GM21576 (cell line): ENCODE results near the gene USH1C.

ENCODE experiments used
- ATAC-seq: cut with Tn5 transposase; IDR thresholded peaks from one replicate; pipeline ENCODE4 v1.9.1; 2021; ENCODE audit warnings: mild to moderate bottlenecking, moderate library complexity; ENCODE audit not compliant: unreplicated experiment

The USH1C gene

DNA sequence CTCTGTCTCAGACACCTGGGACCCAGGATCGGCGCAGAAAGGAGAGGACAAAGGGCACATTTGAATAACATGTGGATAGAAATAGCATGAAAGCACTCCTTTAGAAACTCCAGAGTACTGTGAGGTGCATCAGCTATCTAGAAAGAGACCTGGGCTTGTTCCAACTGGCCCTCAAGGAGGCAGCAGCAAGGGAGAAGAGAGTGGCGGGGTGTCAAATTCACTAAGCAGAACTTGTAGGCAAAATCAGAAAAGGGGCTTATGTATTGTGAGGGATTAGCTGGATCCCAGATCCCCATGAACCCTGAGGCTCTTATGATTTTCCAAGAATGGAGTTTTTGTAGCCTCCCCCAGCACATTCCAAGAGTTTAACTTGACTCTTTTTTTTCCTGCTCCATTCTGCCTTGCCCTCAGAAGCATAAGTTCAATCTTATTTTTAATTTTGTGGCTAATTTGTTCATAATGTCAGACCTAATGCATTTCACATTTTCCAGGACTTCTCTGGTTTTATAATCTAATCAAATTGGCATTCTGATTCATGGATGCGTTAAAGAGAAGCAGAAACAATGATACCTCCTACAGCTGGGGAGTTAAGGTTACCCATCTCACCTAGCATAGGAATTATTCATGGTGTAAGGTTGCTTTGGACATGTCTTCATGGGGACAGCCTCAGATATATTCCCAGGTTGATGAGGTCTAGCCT lies 33.6 kb downstream of the USH1C start:
- no peak for ATAC-seq

DNA sequence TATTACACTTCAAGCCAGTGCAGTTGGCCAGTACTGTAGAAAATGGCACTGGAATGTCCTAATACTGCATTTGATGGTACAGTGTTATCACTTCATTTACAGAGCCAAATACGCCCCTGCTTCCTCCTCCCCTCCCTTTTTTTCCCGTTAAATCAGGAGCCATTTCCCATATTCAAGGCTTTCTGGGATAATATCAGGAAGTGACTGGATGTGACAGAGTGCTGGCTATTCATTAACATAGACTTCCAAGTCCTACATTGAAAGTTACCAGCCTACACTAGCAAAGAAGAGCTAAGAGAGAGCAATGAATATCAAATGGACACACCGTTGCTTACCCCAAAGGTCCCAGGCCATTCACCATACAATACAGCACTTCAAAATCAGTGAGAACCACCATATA lies 35.4 kb downstream of the USH1C start:
- ATAC-seq = no peak

DNA sequence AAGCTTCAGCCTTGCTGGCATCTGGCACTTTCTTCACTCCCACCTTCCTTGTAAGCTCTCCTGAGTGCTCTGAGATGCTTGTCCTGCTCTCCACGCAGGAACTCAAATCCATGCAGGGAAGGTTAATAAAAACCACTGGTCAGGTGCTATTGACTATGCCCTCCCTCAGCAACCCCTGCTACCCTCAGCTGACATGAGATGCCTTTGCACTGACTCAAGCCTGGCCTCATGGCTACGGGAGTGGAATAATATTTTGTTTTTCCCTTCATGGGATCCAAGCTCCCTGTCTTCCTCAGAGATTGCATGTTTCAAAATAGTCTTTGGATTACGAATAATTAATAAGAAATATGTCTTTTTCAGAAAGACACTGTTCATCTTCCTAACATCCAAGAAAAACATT lies 35.9 kb downstream of the USH1C start:
- no peak for ATAC-seq

DNA sequence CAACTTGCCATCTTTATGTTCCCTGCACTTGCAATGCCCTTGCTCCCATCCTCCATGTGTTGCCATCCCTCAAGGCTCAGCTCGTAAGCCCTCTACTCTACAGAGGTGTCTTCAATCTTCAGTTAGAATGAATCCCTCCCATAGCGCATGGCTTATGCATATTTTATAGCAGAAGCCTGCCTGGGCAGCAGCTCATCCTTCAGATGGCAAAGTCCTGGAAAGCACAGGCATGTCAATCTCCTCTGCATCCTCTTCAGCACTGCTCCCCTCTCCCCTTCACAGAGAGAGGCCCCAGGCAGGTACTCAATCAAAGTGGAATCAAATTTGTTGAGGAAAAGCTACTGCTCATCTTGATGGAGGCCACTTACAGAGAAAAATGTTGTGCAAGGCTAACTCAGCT lies 36.4 kb downstream of the USH1C start:
- ATAC-seq = no peak

DNA sequence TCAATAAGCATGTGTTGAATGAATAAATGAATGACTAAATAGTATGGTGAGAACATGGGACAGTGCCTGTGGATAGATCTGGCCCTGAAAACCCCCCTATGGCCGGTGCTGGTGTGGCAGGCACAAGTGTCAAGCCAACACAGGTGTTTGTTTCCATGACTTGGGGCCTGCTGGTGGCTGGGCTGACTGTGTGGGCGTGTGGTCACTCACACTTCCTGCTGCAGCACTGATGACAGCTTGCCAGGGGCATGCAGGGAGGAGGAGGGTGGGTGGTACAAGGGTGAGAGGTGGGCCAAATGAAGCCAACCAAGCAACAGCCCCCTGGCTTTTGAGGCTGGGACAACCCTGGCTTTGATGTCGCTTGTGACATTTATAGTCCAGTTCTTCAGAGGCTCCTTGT lies 37.3 kb downstream of the USH1C start:
- ATAC-seq = no peak

DNA sequence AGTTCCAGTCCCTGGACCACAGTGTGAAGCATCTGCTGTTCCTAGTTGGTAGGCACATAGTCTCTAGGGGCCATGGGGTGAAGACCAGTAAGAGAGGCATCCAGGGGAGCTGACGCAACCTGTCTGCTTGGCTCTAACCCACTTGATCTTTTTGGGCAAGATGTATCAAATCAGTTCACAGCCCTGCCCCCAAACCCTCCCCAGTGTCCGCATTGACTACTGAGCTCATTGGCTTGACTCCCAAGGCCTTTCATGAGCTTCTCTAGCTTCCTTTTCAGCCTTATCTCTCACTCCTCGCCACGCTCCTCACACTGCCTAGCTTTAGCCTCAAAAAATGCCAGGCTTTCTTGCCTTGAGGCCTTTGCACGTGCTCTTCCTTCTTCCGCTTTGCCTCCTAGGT lies 37.9 kb downstream of the USH1C start:
- no peak for ATAC-seq

DNA sequence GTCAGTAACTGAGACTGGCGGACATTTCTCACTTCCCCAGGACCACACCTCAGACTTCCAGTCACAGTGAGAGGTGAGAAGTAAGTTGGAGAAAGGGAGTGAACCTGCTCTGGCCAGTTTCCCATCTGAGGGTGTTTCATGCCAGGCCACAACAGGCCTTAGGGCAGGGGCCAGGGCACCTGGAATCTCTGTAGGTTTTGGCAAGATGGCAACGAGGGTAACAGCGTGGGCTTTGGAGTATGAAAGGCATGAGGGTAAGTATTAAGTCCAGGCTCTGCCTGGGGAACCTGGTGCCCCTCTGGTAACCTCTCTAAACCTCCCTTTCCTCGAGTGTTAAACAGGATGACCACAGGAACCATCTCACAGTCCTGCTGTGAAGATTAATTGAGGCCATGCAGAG lies 39.1 kb downstream of the USH1C start:
- ATAC-seq = no peak

DNA sequence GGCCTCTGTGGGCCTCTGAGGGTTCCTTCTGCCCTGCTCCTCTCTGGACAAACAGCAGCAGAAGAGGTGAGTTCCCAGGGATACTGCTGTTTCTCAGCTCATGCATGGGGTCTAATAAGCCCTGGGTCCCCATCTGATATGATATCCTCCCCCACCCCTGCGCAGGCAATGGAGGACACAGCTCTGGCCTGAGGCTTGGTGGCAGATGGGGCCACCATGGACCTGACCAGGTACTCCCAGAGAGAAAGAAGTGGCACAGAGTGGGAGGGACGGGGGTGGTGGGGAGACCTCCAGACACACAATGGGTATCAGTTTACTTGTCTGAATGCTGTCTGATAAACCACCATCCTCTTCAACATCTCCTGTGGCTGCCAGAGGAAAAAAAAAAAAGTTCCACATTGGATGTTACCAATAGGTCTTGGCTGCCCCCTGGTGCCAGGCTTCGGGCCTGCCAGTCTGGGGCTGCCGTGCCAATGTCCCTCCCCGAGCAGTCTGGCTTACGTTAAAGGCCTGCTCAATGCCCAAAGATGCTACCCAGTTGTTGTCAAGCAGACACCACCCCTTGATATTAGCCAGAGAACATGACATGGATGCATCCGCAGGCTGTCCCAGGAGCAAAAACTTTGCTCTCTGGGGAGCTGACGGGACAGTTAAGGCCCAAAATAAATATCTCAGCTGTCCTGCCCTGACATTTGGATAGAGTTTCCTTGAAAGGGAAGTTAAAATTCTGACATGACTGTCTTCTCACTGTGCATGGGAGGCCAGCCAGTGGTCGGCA lies 39.7 kb downstream of the USH1C start:
- no peak for ATAC-seq

DNA sequence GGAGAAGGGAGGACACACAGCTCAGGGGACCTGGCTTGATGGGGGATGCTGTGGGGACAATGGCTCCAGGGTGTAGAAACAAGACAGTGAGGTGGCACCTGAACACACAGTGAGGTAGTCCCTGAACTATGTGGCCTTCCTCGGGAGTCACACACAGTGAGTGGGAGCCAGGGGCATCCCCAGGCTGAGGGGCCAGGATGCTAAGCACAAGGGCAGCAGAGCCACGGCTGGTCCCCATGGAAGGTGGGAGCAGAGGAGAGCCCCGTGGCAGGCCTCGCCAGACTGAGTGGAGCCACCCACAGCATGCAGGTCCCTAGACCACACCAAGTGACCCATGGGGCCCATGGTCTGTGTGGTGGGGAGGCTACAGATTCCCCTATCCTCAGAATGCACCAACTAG lies 41.6 kb downstream of the USH1C start:
- no peak for ATAC-seq

DNA sequence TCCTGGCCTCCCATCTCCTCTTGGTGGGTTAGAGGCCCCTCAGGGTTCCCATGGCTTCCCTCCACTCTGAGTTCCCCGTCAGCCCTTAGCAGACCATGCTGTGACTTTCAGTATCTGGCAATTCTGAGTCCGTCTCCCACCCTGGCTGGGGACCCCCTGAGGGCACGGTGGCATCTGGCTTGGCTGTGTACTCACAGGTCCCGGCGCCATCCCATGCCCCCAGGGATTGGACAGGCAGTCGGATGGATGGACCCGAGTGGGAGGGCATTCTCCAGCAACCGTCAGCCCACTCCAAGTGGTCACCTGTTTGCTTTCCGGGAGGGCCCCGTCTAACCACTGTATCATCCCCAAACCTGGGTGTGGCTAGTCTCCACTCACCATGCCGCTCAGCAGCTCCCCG lies 43.5 kb downstream of the USH1C start:
- no peak for ATAC-seq

DNA sequence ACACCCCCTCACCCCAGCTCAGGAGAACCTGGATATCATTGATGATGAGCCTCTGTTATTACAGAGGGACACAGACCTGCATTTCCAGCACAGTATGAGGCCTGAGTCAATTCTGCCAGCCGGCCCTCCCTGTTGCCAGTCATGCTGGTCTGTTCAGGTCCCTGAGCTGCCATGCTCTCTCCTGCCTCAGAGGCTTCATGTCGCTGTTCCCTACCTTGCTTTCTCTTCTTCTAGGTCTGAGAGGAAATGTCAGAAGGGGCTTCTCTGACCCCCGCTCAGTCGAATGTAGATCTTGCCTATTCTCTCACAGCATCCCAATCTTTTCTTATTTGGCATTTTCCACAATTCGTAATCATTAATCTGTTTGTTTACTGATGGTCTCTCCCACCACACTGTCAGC lies 45.7 kb downstream of the USH1C start:
- no peak for ATAC-seq

DNA sequence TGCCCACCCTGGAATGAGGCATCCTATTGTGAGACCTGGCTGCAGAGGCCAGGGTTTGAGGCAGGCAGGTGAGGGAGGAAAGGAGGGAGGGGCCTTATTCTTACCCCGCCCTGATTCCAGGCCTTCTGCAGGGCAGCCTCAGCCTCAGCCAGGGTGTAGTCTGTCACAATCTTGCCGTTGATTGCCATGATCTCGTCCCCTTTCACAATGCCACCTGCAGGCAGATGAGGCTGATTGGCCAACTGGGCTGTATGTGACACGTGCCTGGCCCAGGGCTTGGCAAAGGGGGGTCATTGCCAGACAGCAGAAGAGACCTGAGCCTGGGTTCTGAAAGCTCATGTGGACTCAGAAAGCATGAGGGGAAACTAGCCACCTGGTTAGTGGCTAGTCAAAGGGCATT lies 46.2 kb downstream of the USH1C start:
- no peak for ATAC-seq

DNA sequence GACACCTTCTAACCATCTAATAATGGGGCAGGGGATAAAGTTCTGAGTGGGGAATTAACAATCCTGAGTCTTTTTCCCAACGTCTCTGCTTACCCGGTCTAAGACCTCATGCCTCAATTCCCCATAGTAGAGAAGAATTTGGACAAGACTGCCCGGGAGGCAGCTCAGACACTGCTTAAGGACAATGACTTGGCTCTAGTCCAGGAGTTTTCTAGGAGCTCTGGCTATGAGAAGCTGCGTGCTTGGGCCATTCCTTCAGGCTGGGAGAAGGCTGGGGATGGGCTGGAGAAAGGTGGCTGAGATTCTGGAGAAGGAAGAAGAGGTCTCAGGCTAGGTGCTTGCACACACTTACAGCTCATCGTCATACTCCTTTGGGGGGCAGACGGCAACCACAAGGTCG lies 47.8 kb downstream of the USH1C start:
- ATAC-seq = no peak

DNA sequence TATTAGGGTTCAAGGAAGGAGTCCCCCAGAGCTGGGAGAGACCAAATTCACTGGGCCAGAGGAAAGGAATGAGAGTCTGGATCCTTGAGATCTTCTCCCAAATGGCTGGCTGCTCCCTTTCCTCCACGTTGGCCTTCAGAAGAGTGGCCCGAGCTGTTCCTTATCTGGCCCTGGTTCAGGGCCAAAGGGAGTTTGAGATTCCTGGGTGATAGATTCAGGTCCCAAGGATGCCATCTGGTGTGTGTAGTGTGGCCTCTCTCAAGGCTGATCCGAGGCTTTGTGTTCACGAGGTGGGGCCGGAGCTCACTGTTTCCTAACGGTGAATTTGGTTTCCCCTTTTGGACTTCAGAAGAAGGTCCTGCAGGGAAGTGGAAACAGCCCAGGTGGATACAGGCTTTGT lies 50.2 kb downstream of the USH1C start:
- no peak for ATAC-seq

DNA sequence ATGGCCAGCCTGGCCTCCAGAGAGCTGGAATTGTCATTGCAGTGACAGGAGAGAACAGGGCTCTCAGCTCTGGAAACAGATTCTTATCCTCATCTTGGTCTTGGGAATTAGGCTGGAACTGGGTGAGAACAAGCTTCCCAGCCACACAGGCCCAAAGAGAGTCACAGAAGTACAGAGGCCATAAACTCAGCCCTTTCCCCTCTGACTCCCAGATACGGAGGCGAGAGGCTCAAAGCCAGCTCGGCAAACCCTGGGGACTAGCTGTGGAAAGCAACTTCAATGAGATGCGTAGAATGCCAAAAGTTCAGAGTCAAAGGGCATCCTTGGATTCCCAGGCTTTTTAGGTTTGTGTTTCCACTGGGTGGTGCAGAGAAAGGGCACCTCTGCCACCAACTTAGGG lies 53.3 kb downstream of the USH1C start:
- ATAC-seq = no peak

DNA sequence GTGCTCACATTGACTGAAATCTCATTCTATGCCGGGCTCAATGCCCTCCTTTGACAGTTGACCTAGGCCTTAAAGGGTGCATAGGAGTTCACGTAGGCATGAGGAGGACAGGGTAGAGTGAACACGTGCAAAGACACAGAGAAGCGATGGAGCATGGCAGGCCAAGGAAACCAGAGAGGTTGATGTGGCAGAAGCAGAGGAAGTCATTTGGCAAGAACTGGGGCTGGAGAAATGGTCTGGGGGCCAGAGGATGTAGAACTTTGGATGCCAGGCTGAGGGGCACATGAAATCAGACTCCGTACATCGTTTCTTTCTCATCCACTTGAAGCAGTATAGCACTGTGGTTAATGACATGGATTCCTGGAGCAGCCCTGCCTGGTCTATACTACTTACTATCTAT lies 54.0 kb downstream of the USH1C start:
- ATAC-seq = no peak

DNA sequence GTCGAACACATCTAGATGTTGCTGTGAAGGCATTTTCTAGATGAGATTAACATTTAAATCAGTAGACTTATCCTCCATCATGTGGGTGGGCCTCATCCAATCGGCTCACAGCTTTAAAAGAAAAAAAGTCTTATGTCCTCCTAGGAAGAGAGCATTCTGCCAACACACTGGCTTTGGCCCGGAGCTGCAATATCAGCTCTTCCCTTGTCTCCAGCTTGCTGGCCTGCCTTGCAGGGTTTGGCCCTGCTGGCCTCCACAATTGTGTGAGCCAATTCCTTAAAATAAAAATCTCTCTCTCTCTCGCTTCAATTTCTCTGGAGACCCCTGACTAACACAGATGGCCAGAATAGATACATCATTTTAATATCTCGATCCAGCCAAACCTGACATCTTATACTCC lies 54.5 kb downstream of the USH1C start:
- ATAC-seq = no peak

DNA sequence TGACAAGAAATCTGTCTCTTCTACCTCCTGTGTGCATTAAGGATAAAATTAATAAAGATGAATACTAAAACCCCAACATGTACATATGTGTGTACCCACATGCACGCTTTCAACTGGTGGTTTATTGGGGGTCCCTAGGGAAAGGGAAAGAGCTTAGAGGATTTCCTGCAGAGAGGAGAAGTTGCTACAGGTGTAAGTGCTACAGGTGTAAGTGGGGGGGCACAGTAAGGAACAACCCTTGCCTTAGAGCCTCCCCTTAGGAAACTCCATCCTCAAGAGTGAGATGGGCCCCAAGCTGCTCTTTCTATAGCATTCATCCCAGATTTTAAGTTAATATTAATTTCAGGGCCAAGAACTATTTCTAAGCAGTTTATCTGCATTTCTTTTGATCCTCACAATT lies 55.7 kb downstream of the USH1C start:
- no peak for ATAC-seq

DNA sequence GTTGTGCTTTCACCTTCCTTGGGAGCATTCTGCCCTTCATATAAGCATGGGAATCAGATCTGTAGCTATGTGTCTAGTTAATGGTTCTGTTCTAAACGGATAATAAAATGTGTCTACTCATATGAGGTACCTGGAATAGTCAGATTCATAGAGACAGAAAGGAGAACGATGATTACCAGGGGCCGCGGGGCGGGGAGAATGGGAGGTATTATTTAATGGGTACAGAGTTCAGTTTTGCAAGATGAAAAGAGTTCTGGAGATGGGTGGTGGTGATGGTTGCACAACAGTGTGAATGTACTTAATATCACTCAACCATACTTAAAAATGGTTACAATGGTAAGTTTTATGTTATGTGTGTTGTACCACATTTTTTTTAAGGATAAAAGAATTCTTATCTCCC lies 57.6 kb downstream of the USH1C start:
- no peak for ATAC-seq

DNA sequence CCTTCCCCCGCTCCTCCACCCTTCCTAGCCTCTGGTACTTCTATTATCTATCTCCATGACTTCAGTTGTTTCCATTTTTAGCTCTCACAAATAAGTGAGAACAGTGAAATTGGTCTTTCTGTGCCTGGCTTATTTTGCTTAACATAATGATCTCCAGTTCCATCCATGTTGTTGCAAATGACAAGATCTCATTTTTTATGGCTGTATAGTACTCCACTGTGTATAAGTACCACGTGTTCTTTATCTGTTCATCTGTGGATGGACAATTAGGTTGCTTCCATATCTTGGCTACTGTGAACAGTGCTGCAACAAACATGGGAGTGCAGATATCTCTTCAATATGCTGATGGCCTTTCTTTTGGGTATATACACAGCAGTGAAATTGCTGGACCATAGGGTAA lies 60.7 kb downstream of the USH1C start:
- no peak for ATAC-seq

DNA sequence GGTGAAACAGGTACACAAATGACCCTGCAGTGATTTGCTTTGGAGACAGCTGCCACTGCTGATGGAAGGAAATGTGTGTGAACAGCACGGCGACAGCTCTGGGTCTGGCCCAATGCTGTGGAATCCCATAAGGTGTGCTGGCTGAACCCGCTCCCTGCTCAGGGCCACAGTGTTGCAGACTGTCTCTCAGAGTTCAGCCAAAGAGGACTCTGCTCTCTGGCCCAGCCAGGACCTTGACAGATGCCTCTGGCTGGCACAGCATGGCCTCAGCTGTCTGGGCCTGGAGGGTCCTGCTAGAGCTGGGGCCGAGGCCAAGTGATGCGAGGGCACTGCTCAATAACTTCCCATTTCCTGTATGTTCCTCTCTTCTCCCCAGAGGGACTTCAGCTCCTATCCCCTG lies 62.3 kb downstream of the USH1C start:
- ATAC-seq = no peak

DNA sequence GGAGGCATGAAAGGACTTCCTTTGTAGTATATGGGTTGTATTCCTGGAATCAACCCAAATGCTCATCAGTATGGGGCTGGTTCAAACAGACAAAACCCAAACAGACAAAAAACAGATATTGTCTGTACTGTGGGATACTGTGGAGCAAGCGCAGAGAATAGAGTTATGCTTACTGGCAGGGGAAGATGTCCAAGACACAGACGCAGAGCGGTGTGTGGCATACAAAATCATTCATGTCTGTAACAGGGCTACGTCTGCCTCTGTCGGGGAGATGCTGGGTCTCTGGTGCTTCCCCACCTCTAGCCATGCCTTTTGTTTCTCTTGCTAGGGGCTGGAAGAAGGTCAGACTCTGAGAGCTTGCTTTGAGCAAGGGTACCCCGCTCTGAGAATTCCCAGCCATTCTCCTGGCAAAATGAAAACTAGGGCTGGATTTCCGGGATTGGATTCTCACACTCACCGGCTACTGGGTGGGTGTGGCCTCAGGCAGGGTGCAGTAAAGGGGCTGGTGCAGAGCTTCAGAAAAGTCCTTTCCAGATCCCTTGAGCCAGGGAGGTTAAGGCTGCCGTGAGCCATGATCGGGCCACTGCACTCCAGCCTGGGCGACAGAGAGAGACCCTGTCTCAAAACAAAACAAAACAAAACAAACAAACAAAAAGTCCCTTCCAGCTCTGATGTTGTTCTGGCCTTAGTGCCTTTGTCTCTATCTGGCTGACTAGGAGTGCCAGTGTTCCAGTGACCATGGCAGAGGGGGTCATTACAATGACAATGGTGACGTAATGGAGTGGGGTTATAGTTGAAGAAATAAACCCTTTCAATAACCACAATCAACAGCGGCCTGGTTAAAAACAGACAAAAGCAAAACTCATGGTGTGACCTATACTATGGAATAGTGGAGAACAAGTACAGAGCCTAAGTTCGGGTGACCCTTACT lies 64.7 kb downstream of the USH1C start:
- ATAC-seq = no peak
